K562 (cell line): ENCODE measurements around the gene CPED1. TPM values are rescaled to one million over a fixed set of nuclear protein-coding genes. Genes with fewer than 3 reads are reported as not detected.

ENCODE experiments used
- BCOR ChIP-seq: fragments of 450-650 bp; IDR thresholded peaks from 2 replicates; pipeline ENCODE4 v1.6.1; 2016
- BHLHE40 ChIP-seq: IDR thresholded peaks from 2 replicates; pipeline ENCODE4 v1.6.1; 2011; ENCODE audit warnings: low read length, improper control_type of control experiment
- CEBPB ChIP-seq: fragments of 450-650 bp; IDR thresholded peaks from 2 replicates; pipeline ENCODE4 v1.6.1; 2016; ENCODE audit warnings: missing genetic modification characterization, missing compliant biosample characterization
- DNMT1 ChIP-seq: fragments of 450-650 bp; IDR thresholded peaks from 2 replicates; pipeline ENCODE4 v1.6.1; 2016; ENCODE audit warnings: antibody characterized with exemption, mild to moderate bottlenecking
- EP300 ChIP-seq: IDR thresholded peaks from 2 replicates; pipeline ENCODE4 v1.6.1; 2012; ENCODE audit warnings: low read length, improper control_type of control experiment
- ETV5 ChIP-seq: sonication (generic); formaldehyde crosslinking; IDR thresholded peaks from 2 replicates; pipeline ENCODE4 v1.4.0; 2020; ENCODE audit warnings: low read depth, mild to moderate bottlenecking, missing genetic modification reagents
- FOXJ2 ChIP-seq: fragments of 200-800 bp; sonication (Bioruptor generic); IDR thresholded peaks from 2 replicates; pipeline ENCODE4 v1.6.1; 2016; ENCODE audit warnings: missing genetic modification characterization, missing compliant biosample characterization
- HLTF ChIP-seq: fragments of 450-650 bp; IDR thresholded peaks from 2 replicates; pipeline ENCODE4 v1.6.1; 2016
- HNRNPK ChIP-seq: fragments of 200-400 bp; formaldehyde crosslinking; IDR thresholded peaks from one replicate; pipeline ENCODE4 v1.6.1; 2018; ENCODE audit warnings: mild to moderate bottlenecking, low read depth, low read length; ENCODE audit not compliant: poor library complexity, severe bottlenecking
- IRF2 ChIP-seq: sonication (generic); formaldehyde crosslinking; IDR thresholded peaks from 2 replicates; pipeline ENCODE4 v1.8.1; 2022; ENCODE audit warnings: mild to moderate bottlenecking, missing genetic modification reagents
- PTRF ChIP-seq: fragments of 450-650 bp; IDR thresholded peaks from 2 replicates; pipeline ENCODE4 v1.6.1; 2016; ENCODE audit warnings: mild to moderate bottlenecking, missing genetic modification characterization, missing compliant biosample characterization
- RBM15 ChIP-seq: fragments of 200-400 bp; formaldehyde crosslinking; IDR thresholded peaks from 2 replicates; pipeline ENCODE4 v1.6.1; 2018; ENCODE audit warnings: mild to moderate bottlenecking, low read length, moderate library complexity; ENCODE audit not compliant: insufficient read depth
- RNF2 ChIP-seq: sonication (generic); IDR thresholded peaks from 2 replicates; pipeline ENCODE4 v1.6.1; 2016
- SMAD3 ChIP-seq: fragments of 450-650 bp; formaldehyde crosslinking; conservative IDR thresholded peaks from 2 replicates; pipeline ENCODE4 v1.4.0; 2020; ENCODE audit warnings: mild to moderate bottlenecking
- YBX1 ChIP-seq: fragments of 450-650 bp; IDR thresholded peaks from 2 replicates; pipeline ENCODE4 v1.7.1; 2016; ENCODE audit warnings: mild to moderate bottlenecking
- ZNF41 ChIP-seq: fragments of 250-450 bp; sonication (Bioruptor Pico); conservative IDR thresholded peaks from 2 replicates; pipeline ENCODE4 v1.4.0; 2020; ENCODE audit warnings: mild to moderate bottlenecking
- ZNF561 ChIP-seq: fragments of 450-650 bp; formaldehyde crosslinking; conservative IDR thresholded peaks from 2 replicates; pipeline ENCODE4 v1.4.0; 2020; ENCODE audit warnings: mild to moderate bottlenecking, moderate library complexity
- ZNF76 ChIP-seq: fragments of 250-450 bp; sonication (Bioruptor Pico); IDR thresholded peaks from 2 replicates; pipeline ENCODE4 v1.4.0; 2020; ENCODE audit warnings: mild to moderate bottlenecking, moderate library complexity, borderline replicate concordance
- ZNF77 ChIP-seq: fragments of 250-450 bp; sonication (Bioruptor Pico); IDR thresholded peaks from 2 replicates; pipeline ENCODE4 v1.5.0; 2020
- polyA plus RNA-seq, 8 experiments: library from polyadenylated mRNA; depleted of rRNA in 4 of 8; stranded (reverse) in 5 of 8; unstranded in 3 of 8; fragments of >200 nt; fragmentation: Nextera tagmentation in 2 of 8; fragmentation: Illumina TruSeq in 1 of 8; extraction: Ambion mirVana in 2 of 8; extraction: Trizol in 1 of 8; gene quantifications; 2 replicates each; pipeline versions ENCODE4 v1.2.1 to v1.2.3, GENCODE V29; 2011 to 2014; ENCODE audit warnings: inconsistent platforms in 1 of 8, missing spikeins in 1 of 8
- total RNA-seq, 7 experiments: library from RNA; depleted of rRNA in 6 of 7; stranded (reverse); fragments of >200 nt in 6 of 7; fragmentation: Illumina TruSeq in 2 of 7; extraction: Trizol in 2 of 7; gene quantifications; 2 replicates each; pipeline versions ENCODE4 v1.2.1 to v1.2.3, GENCODE V29; 2011 to 2021; ENCODE audit warnings: low replicate concordance in 1 of 7
- TF ChIP-seq, protein P1 (sequence below): fragments of 200-800 bp; sonication (Bioruptor generic); IDR thresholded peaks from 2 replicates; pipeline ENCODE4 v1.6.1; 2017; ENCODE audit warnings: missing genetic modification characterization, missing compliant biosample characterization
- TF ChIP-seq, protein P2 (sequence below): sonication (generic); formaldehyde crosslinking; IDR thresholded peaks from 2 replicates; pipeline ENCODE4 v1.8.1; 2023; ENCODE audit warnings: missing genetic modification reagents, mild to moderate bottlenecking, borderline replicate concordance
- TF ChIP-seq, protein P3 (sequence below): sonication (generic); formaldehyde crosslinking; IDR thresholded peaks from 2 replicates; pipeline ENCODE4 v1.8.1; 2022; ENCODE audit warnings: missing genetic modification reagents
- TF ChIP-seq, protein P4 (sequence below), 2 experiments: fragments of 450-650 bp in 1 of 2; sonication (generic) in 1 of 2; formaldehyde crosslinking; conservative IDR thresholded peaks; 2 replicates each; pipeline versions ENCODE4 v1.4.0 to v1.8.1; 2020 to 2022; ENCODE audit warnings: mild to moderate bottlenecking in 1 of 2, missing genetic modification reagents in 1 of 2

CPED1 gene
- total and polyA plus RNA-seq, 9 of the 15 experiments (the other 6 are each of a cell fraction or from before 2014, with no cell fraction given) = 195 to 393 (median 290) TPM

DNA sequence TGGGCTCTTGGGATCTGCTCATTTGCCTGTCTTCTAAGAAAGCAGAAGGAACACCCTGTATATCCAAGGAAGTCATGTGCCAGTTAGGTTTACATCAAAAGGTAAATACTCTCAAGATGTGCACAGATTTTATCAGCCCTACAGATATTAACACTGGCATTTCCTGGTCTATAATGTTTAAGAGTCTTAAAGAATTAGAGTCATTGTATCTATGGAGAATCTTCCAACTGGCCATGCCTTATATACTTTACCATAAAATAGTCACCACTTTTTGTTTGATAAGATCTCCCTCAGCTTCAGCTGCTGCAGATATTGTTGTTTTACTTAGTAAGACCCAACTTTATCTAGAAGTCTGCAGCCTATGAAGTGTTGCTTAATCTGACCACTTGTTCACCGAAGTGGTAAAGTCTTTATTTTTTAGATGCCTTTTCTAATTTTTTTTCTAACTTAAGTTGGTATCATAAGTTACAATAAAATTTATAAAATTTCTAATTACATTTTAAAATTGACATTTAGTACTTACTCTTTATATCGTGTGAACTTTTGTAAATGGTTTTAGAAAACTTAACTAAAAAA, 58.5 kb downstream of the CPED1 start (continued):
- TF ChIP-seq, protein P1, sequence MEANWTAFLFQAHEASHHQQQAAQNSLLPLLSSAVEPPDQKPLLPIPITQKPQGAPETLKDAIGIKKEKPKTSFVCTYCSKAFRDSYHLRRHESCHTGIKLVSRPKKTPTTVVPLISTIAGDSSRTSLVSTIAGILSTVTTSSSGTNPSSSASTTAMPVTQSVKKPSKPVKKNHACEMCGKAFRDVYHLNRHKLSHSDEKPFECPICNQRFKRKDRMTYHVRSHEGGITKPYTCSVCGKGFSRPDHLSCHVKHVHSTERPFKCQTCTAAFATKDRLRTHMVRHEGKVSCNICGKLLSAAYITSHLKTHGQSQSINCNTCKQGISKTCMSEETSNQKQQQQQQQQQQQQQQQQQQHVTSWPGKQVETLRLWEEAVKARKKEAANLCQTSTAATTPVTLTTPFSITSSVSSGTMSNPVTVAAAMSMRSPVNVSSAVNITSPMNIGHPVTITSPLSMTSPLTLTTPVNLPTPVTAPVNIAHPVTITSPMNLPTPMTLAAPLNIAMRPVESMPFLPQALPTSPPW = peak; percentile 16; the same call in 1 of the 2 replicates
- TF ChIP-seq PTRF (tag) (no peak), SMAD3 (CRISPR knock-in tag) (no peak), ETV5 (CRISPR knock-in tag) (no peak), DNMT1 (no peak), HNRNPK (no peak), BHLHE40 (peak; percentile 22; the same call in 1 of the 2 replicates), EP300 (peak; percentile 87), ZNF41 (0 out of 2 replicates have a peak, but pooled peaks have one; percentile 16), FOXJ2 (peak; percentile 57; the same call in 1 of the 2 replicates), BCOR (no peak), YBX1 (no peak), RBM15 (no peak), CEBPB (tag) (peak; percentile 97), HLTF (no peak), ZNF77 (CRISPR knock-in tag) (no peak), ZNF561 (CRISPR knock-in tag) (no peak), ZNF76 (CRISPR knock-in tag) (no peak), RNF2 (0 out of 2 replicates have a peak, but pooled peaks have one; percentile 35), IRF2 (CRISPR knock-in tag) (no peak)
- TF ChIP-seq, protein P2, sequence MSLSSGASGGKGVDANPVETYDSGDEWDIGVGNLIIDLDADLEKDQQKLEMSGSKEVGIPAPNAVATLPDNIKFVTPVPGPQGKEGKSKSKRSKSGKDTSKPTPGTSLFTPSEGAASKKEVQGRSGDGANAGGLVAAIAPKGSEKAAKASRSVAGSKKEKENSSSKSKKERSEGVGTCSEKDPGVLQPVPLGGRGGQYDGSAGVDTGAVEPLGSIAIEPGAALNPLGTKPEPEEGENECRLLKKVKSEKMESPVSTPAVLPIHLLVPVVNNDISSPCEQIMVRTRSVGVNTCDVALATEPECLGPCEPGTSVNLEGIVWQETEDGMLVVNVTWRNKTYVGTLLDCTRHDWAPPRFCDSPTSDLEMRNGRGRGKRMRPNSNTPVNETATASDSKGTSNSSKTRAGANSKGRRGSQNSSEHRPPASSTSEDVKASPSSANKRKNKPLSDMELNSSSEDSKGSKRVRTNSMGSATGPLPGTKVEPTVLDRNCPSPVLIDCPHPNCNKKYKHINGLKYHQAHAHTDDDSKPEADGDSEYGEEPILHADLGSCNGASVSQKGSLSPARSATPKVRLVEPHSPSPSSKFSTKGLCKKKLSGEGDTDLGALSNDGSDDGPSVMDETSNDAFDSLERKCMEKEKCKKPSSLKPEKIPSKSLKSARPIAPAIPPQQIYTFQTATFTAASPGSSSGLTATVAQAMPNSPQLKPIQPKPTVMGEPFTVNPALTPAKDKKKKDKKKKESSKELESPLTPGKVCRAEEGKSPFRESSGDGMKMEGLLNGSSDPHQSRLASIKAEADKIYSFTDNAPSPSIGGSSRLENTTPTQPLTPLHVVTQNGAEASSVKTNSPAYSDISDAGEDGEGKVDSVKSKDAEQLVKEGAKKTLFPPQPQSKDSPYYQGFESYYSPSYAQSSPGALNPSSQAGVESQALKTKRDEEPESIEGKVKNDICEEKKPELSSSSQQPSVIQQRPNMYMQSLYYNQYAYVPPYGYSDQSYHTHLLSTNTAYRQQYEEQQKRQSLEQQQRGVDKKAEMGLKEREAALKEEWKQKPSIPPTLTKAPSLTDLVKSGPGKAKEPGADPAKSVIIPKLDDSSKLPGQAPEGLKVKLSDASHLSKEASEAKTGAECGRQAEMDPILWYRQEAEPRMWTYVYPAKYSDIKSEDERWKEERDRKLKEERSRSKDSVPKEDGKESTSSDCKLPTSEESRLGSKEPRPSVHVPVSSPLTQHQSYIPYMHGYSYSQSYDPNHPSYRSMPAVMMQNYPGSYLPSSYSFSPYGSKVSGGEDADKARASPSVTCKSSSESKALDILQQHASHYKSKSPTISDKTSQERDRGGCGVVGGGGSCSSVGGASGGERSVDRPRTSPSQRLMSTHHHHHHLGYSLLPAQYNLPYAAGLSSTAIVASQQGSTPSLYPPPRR = no peak
- TF ChIP-seq, protein P3, sequence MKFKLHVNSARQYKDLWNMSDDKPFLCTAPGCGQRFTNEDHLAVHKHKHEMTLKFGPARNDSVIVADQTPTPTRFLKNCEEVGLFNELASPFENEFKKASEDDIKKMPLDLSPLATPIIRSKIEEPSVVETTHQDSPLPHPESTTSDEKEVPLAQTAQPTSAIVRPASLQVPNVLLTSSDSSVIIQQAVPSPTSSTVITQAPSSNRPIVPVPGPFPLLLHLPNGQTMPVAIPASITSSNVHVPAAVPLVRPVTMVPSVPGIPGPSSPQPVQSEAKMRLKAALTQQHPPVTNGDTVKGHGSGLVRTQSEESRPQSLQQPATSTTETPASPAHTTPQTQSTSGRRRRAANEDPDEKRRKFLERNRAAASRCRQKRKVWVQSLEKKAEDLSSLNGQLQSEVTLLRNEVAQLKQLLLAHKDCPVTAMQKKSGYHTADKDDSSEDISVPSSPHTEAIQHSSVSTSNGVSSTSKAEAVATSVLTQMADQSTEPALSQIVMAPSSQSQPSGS (CRISPR knock-in tag) = no peak
- TF ChIP-seq, protein P4, sequence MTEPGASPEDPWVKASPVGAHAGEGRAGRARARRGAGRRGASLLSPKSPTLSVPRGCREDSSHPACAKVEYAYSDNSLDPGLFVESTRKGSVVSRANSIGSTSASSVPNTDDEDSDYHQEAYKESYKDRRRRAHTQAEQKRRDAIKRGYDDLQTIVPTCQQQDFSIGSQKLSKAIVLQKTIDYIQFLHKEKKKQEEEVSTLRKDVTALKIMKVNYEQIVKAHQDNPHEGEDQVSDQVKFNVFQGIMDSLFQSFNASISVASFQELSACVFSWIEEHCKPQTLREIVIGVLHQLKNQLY (CRISPR knock-in tag; conservative IDR thresholded peaks at IDR 0.05) = no peak
